A673 (cell line): Measurements from ENCODE around the gene EXOC4. TPM values are rescaled to one million over a fixed set of nuclear protein-coding genes. Genes with fewer than 3 reads are reported as not detected.
A peak's percentile ranks its signal among the peaks of the same experiment; 100 is the strongest.

Experiments
- BruUV-seq: library from RNA; stranded (reverse); fragments of 400-500 nt; replicated peaks from 2 replicates; lab custom pipeline; 2021; lab: Mats Ljungman, UMichigan
- CTCF ChIA-PET: fragments of 300-600 bp; sonication (Branson Sonifier 250); formaldehyde crosslinking; loops from one replicate; lab custom pipeline; 2022; ENCODE audit warnings: antibody characterized with exemption; lab: Charles Lee
- POLR2A ChIA-PET: fragments of 300-600 bp; sonication (Branson Sonifier 250); formaldehyde crosslinking; loops from one replicate; lab custom pipeline; 2022; ENCODE audit warnings: antibody characterized with exemption; ENCODE audit not compliant: low non-redundant PET; lab: Charles Lee
- DNase-seq: peaks from one replicate; pipeline ENCODE4 v3.0.0-alpha.2; 2015; ENCODE audit warnings: low spot score
- H3K27ac ChIP-seq: fragments of 200-600 bp; sonication (generic); 2 replicates; pipeline ENCODE4 v1.5.1; 2016; ENCODE audit warnings: mixed run types, low read depth, mild to moderate bottlenecking, mixed read lengths, antibody characterized with exemption, low read length; ENCODE audit not compliant: poor library complexity, severe bottlenecking
- H3K27me3 ChIP-seq: fragments of 200-600 bp; sonication (generic); replicated peaks from 2 replicates; pipeline ENCODE4 v1.6.1; 2017; ENCODE audit warnings: mixed run types, low read depth, mild to moderate bottlenecking, mixed read lengths, antibody characterized with exemption, low read length; ENCODE audit not compliant: insufficient read depth, poor library complexity
- H3K36me3 ChIP-seq: fragments of 200-600 bp; sonication (generic); 2 replicates; pipeline ENCODE4 v1.6.1; 2016; ENCODE audit warnings: mixed run types, mild to moderate bottlenecking, mixed read lengths, antibody characterized with exemption, low read length; ENCODE audit not compliant: insufficient read depth, poor library complexity, severe bottlenecking
- H3K4me1 ChIP-seq: fragments of 200-600 bp; sonication (generic); 2 replicates; pipeline ENCODE4 v1.6.1; 2017; ENCODE audit warnings: mixed run types, mild to moderate bottlenecking, mixed read lengths, antibody characterized with exemption, low read length; ENCODE audit not compliant: insufficient read depth, poor library complexity, severe bottlenecking
- H3K4me3 ChIP-seq: fragments of 200-600 bp; sonication (generic); 2 replicates; pipeline ENCODE4 v1.5.1; 2016; ENCODE audit warnings: low read depth, mixed run types, mild to moderate bottlenecking, mixed read lengths, low read length; ENCODE audit not compliant: poor library complexity, severe bottlenecking
- H3K9me3 ChIP-seq: fragments of 200-600 bp; sonication (generic); 2 replicates; pipeline ENCODE4 v1.6.1; 2016; ENCODE audit warnings: mixed run types, low read depth, mild to moderate bottlenecking, mixed read lengths, antibody characterized with exemption, low read length; ENCODE audit not compliant: poor library complexity, severe bottlenecking
- EZH2 ChIP-seq: fragments of 200-600 bp; sonication (generic); IDR thresholded peaks from 2 replicates; pipeline ENCODE4 v1.6.1; 2017; ENCODE audit warnings: borderline replicate concordance, low read depth, mild to moderate bottlenecking, mixed read lengths, antibody characterized with exemption, low read length; ENCODE audit not compliant: poor library complexity, severe bottlenecking
- intact Hi-C: fragments of 100-400 bp; cut with micrococcal nuclease; formaldehyde crosslinking; loops from one replicate; pipeline ENCODE4 v1.10.0; 2022; ENCODE audit not compliant: unreplicated experiment
- total RNA-seq: library from RNA; stranded (reverse); gene quantifications from 2 replicates; pipeline ENCODE4 v1.2.3, GENCODE V29; 2021
- TF ChIP-seq, protein P1 (sequence below): fragments of 300-800, 200-600 bp; sonication (generic); conservative IDR thresholded peaks from 2 replicates; pipeline ENCODE4 v1.5.1; 2017; ENCODE audit warnings: low read depth, mild to moderate bottlenecking, antibody characterized with exemption, low read length, moderate library complexity, mixed read lengths

The EXOC4 gene
- total RNA-seq, 1 experiment from 2014 or later, result 66.1 TPM

DNA sequence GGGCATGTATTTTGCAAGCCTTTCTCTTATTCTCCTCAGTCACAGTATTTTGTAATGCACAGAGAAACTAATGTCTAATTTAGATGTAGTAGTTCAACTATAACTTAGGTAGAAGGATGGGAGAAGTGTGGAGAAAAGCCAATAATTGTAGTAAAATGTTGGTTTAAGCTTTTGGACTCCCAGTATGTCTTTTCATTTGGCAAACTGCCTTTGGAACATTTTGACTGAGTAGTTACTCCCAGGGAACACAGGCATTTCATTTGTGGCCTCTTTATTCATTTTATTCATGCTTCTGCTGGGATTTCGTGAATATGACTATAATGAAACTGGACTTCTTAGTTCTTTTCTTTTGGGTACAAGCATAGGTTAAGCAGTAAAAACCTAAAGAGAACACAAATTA, 79.0 kb downstream of the EXOC4 start:
- intact Hi-C loops, result no loop called here
- no peaks in the 10 kb centered on the region for H3K9me3 ChIP-seq
- no peak for DNase-seq
- H3K4me1 ChIP-seq, result no peaks in the 10 kb centered on the region
- no TSS peak for BruUV-seq
- no peaks in the 10 kb centered on the region for H3K27me3 ChIP-seq
- no peak overlapping the region for H3K27ac ChIP-seq
- ChIA-PET POLR2A (no interaction called here), CTCF (no interaction called here)
- H3K4me3 ChIP-seq, result no peak overlapping the region
- TF ChIP-seq EZH2, result no peak
- TF ChIP-seq, protein P1, sequence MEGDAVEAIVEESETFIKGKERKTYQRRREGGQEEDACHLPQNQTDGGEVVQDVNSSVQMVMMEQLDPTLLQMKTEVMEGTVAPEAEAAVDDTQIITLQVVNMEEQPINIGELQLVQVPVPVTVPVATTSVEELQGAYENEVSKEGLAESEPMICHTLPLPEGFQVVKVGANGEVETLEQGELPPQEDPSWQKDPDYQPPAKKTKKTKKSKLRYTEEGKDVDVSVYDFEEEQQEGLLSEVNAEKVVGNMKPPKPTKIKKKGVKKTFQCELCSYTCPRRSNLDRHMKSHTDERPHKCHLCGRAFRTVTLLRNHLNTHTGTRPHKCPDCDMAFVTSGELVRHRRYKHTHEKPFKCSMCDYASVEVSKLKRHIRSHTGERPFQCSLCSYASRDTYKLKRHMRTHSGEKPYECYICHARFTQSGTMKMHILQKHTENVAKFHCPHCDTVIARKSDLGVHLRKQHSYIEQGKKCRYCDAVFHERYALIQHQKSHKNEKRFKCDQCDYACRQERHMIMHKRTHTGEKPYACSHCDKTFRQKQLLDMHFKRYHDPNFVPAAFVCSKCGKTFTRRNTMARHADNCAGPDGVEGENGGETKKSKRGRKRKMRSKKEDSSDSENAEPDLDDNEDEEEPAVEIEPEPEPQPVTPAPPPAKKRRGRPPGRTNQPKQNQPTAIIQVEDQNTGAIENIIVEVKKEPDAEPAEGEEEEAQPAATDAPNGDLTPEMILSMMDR, result no peak
- no peaks in the 10 kb centered on the region for H3K36me3 ChIP-seq

DNA sequence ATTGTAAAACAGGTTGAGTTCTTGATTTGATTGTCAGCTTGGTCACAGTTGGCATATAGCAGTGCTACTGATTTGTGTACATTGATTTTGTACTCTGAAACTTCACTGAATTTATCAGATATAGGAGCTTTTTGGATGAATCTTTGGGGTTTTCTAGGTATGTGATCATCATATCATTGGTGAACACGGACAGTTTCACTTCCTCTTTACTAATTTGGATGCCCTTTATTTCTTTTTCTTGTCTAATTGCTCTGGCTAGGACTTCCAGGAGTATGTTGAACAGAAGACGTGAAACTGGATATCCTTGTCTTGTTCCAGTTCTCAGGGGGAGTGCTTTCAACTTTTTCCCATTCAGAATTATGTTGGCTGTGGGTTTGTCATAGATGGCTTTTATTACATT, 86.9 kb downstream of the EXOC4 start:
- Histone ChIP-seq H3K4me1 (no peaks in the 10 kb centered on the region), H3K36me3 (peaks cover 2% of the 10 kb centered on the region), H3K4me3 (no peak overlapping the region), H3K9me3 (peaks cover 16% of the 10 kb centered on the region), H3K27me3 (no peaks in the 10 kb centered on the region), H3K27ac (no peak overlapping the region)
- ChIA-PET CTCF (no interaction called here), POLR2A (no interaction called here)
- DNase-seq, result no peak
- no TSS peak for BruUV-seq
- intact Hi-C loops, result loop anchor here (10.0 kb wide), 1 partner anchor 625 kb away; no protein-coding TSS in a partner anchor
- TF ChIP-seq EZH2, result no peak
- TF ChIP-seq, protein P1, result no peak

DNA sequence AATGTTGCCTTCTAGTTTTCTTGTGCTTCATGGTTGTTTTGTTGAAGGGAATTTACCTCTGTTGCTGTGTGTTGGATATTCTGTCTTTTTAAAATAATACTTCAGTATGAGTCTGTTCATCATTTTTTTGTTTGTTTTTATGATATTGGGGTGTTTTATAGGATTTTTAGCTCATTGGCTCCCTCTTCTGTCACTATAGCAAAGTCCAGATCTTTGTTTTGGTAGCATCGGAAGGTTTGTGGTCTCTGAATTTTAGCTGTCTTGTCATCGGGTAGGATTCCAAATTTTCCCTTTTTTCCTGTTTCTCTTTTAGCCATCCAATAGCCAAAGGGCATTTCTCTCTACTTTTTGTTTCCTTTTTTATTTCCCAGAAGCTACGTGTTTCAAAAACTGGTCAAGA, 91.4 kb downstream of the EXOC4 start:
- Histone ChIP-seq H3K27ac (no peak overlapping the region), H3K4me1 (no peaks in the 10 kb centered on the region), H3K4me3 (no peak overlapping the region), H3K27me3 (no peaks in the 10 kb centered on the region), H3K9me3 (peaks cover 13% of the 10 kb centered on the region), H3K36me3 (peaks cover 2% of the 10 kb centered on the region)
- TF ChIP-seq EZH2, result no peak
- TF ChIP-seq, protein P1, result peak; percentile 65
- ChIA-PET CTCF (interaction anchor here (0.6 to 1.0 kb wide), 4 partner anchors 91 to 1655 kb away, joined by 3 to 4 read pairs (median 3); partner anchors contain the start of gene EXOC4), POLR2A (no interaction called here)
- peak; percentile 17 for DNase-seq
- intact Hi-C loops, result loop anchor here (10.0 kb wide), 1 partner anchor 629 kb away; no protein-coding TSS in a partner anchor
- no TSS peak for BruUV-seq
